Right renal cortex interstitium (tissue), 3 donors: ENCODE results near the gene PCBD2. TPM values are rescaled to one million over a fixed set of nuclear protein-coding genes. Genes with fewer than 3 reads are reported as not detected.
"Not testable (repeated sequence)": the region's sequence is repeated elsewhere in the genome, so short reads cannot be mapped to it uniquely, and the experiment has no call there.

ENCODE experiments used
- DNase-seq, 3 donors: peaks; one replicate each; pipeline ENCODE4 v3.0.0-alpha.2; 2013; ENCODE audit warnings: low read depth in 3 of 3, low spot score in 2 of 3
- polyA plus RNA-seq, 3 donors: library from polyadenylated mRNA; unstranded; fragments of 120-200 nt; gene quantifications; one replicate each; pipeline ENCODE4 v1.2.1, GENCODE V29; 2013; ENCODE audit not compliant: insufficient read length in 3 of 3

PCBD2 gene
- polyA plus RNA-seq, 3 donors = 10.4 to 11.3 (median 10.8) TPM

DNA sequence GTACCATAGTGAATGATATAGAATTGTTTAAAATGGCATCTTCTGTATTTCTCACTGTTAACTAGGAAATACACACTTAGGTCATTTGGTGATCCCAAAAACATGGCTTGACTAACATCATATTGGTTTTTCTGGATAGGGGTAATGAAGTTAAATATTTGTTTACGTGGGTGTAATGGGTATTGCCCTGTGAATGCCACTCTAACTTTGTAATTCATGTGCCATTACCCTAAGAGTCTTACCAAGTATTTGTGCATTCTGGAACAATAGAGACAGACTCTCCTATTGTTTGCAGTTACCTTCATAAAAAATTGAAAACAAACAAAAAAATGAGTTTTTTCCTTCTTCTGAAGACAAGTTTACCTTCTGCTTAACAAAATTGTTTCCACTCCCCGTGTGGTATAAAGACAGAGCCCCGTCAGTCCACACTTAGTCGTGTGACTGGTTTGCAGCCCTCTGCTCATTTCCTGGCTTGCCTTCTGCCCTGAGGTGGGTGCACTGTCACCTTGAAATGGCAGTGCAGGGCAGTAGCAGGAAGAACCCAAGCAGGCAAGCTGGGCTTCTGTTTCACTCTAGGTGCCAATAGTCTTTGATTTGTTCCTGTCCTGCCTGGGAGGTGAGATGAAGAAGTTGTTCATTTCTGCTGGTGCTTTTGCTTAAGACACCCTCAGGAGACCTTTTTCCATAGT lies 53.1 kb downstream of the PCBD2 start:
- no peak for DNase-seq

DNA sequence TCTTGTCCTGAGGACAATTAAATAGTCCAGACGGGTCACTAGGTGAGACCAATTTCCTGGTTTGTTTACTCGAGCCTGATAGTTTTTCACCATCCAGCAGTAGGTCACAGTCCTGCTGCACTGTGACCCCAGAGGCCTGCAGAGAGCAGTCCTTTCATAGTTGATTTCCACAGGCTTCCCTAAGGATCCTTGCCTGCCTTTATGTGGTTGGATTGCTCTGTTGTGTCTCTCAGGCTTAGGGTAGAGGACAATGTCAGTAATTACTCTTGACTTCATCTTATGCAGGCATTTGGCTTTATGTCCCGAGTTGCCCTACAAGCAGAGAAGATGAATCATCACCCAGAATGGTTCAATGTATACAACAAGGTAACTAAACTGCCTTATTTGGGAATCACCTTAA lies 53.8 kb downstream of the PCBD2 start:
- no peak for DNase-seq

DNA sequence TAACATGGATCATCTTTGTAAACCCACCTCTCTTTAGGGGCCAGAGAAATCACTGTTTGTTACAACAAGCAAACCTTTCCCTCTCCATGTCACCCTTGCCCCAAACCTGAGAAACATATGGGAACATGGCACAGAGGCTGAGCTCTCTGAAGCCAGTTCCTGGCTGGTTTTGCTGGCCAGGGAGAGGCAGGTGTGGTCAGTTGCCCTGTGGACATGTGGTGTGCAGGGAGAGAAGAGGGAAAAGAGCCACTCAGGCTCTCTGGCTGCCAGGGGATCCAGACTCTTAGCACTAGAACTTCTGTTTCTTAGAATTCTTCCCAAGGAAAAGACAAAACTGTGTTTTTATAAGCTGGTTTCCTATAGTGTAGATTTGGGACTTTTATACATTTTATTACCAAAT lies 58.2 kb downstream of the PCBD2 start:
- DNase-seq = no peak

DNA sequence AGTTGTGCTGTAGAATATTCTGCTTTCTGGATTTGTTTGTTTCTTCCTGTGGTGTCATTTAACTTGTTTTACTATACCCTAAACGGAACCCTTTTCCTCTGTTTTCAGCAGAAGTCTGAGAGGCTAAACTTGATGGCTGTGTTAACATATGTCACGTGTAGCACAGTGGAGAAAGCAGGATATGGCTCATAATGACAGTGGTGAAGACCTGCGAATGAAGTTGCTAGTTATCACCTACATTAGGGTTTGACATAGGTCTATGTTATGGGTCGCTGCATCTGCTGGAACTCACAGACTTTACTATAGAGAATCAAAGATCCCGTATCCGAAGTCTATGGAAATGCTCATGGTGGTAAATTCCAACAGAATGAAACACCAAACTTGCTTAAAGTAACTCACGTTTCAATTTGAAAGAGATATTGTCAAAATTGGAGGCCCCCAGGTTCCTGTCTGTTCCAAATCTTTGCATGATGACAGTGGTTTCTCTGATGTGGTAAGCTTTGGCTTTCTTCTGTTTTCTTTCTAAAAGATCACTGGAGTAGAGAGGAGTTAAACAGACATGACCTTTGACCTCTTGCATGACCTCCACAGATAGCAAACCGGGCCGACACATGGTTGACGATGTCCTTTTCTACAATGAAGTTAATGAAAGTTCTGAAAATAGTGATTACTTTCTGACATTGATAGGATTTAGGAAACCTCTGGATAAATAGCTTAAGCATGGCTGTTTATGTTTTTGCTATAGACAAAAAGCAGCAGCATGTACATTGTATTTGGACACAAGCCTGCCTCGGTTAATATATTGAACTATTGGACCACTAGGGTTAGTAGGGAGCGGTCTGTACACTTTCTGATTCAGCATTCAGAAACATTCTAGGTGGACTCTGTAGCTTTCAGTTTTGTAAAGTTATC lies 59.7 kb downstream of the PCBD2 start:
- DNase-seq = no peak

DNA sequence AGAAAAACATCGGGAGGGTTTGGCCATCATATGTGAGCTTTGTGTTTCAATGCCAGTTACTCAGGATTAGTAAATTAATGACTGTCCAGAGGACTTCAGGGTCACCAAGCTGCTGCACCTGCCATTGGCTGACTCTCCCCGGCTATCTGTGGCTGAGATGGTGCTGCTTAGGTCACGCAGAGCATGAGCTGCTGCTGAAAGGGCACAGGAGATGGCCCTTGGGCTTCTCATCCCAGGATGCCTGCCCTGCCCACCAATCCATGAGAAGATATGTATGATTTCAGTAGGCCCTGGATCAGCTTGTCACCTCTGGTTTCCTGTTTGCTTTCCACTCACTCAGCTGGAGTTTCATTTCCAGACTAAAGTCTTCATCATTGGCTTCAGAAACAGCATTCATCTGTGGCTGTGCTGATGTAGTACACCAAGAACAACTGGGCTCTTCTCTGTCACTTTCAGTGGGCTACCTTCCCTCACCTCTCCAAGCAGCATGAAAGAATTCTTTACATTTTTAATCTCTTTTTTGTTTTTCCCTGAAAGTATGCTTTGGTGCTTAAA lies 60.4 kb downstream of the PCBD2 start:
- DNase-seq = no peak

DNA sequence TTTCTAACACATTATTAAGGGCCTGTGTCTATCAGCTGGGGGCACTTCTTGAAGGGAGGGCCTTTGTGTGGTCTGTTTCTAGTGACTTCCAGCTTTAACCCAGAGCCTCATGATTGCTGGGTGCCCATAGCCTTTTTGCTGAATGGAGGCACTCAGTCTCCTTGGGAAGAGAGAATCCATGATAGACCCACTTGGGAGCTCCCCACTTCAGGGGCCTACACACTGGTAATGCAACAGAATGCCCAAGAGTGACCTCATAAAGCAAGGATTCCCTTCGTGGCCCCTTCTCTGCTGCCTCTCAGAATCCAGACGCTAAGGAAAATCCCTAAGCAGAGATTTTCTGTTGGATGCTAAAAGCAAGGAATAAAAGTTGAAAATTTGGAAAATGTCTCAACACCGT lies 62.7 kb downstream of the PCBD2 start, which contains the start of gene CATSPER3:
Gene CATSPER3, plus strand, starts transcription at position 301 of the 400 bp plus-strand sequence. Its CDS starts 85 bp downstream, at position 386.
- no peak for DNase-seq

DNA sequence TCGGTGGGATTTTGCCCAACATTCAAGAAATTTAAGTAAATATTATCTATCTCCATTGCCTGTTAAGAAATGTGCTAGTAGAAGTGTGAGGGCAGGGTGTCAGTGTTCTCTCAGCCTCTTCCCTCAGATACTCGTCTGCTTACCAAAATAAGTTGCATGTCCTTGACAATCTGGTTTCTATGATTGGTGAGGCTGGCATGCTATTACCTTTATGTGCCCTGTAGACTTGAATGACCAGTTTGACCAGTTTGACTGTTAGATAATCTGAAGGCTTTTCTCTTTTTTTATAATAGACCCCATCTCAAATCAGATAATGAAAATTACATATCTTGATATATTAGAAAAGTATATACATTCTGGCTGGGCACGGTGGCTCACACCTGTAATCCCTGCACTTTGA lies 63.1 kb downstream of the PCBD2 start:
- no peak for DNase-seq

DNA sequence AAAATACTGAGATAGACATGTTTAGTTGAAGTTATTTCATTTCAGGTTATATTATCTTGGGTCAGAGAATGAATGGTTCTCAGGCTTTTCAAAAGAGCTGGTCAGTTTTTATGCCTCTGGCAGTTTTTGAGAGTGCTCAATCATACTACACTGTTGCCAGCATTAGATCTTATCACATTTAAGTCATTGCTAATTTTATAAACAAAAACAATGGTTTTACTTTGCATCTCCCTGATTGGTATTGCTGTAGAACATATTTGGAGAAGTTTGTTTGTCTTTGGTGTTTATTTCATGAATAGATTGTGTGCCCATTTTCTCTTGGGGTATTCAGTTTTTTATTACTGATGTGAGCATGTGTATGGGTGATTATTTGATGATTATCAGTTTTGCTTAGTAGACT lies 64.2 kb downstream of the PCBD2 start:
- DNase-seq = no peak

DNA sequence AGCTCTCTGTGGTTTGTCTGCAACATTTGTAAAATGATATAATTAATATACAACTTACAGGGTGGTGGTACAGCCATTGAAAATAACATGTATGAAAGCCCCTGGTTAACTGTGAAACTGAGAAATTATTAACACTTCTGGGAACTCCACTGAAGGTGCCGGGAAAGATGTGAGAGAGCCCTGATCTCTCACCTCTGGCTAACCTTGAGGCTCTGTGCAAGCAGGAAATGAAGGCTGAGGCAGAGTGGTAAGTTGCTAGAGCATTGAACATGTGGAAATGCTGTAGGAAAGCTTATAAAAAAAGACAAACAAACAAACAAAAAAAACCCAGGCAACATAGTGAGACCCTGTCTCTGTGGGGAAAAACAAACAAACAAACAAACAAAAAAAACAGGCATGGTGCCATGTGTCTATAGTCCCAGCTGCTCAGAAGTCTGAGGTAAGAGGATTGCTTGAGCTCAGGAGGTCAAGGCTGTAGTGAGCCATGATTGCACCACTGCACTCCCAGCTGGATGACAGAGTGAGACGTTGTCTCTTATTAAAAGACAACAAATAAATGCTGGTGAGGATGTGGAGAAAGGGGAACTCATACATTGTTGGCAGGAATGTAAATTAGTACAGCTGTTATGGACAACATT lies 70.3 kb downstream of the PCBD2 start:
- no peak for DNase-seq

DNA sequence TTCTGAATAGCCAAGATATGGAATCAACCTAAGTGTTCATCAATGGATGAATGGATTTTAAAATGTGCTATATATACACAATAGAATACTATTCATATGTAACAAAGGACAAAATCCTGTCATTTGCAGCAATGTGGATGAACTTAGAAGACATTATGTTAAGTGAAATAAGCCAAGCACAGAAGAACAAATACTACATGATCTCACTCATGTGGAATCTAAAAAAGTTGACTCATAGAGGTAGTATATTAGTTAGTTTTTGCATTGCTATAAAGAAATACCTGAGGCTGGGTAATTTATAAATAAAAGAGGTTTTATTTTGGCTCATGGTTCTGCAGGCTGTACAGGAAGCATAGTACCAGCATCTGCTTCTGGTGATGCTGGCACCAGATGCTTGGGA lies 70.9 kb downstream of the PCBD2 start:
- DNase-seq = no peak

DNA sequence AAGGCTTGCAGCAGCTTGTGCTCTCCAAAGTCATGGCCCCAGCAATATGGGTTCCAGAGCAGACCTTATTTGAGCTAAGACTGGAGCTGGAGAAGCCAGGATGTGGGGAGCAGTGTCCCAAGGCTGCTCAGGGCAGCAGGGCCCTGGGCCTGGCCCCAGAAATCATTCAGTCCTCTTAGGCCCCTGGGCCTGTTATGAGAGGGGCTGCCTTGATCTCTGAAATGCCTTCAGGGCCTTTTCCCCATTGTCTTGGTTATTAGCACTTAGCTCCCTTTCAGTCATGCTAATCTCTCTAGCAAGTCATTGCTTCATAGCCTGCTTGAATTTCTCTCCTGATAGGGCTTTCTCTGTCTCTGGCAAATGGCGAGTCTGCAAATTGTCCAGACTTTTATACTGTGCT lies 71.9 kb downstream of the PCBD2 start:
- no peak for DNase-seq

DNA sequence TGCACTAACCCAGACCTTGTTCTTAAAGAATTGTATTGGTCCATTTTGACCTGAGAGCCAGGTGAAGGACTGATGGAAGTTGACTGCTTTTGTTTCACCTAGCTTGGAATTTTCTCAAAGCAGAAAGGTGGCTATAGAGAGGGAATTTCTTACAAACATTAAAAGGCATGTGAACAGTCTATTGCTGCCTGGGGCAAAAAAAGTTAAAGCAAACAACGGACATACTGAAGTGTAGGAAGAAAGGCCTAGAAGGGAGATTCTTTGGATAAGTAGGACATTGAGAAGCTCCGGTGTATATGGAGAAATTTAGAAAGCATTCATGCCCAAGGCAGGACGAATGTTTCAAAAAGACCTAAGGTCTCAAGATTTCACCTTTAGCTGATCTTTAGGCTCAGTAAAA lies 74.5 kb downstream of the PCBD2 start:
- DNase-seq = no peak

DNA sequence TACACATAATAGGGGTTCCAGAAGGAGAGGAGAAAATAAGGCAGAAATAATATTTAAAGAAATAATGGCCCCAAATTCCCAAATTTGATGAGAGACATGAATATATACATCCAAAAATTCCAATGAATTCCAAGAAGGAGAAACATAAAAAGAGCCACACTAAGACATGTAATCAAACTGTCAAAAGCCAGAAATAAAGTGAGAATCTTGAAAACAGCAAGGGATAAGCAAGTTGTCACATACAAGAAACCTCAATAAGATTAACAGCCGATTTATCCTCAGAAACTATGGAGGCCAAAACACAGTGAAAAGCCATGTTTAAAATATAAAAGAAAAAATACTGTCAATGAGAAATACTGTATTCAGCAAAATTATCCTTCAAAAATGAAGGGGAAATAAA lies 77.3 kb downstream of the PCBD2 start:
- no peak for DNase-seq

DNA sequence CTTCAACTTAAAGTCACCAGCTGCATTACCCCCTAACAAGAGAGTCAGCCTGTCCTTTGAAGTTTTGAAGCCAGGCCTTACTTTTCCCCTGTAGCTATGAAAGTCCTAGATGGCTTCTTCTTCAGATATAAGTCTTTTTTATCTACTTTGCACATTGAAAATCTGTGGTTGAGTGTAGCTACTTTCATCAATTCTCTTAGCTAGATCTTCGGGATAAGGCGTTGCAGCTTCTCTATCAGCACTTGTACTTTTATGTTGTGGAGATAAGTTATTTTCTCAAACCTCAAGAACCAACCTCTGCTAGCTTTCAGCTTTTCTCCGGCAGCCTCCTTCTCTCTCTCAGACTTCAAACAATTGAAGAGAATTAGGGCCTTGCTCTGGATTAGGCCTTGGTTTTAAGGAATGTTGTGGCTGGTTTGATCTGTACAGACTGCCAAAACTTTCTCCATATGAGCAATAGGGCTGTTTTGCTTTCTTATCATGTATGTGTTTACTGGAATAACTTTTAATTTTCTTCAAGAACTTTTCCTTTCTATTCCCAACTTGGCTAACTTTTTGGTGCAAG lies 84.4 kb downstream of the PCBD2 start:
- no peak for DNase-seq

DNA sequence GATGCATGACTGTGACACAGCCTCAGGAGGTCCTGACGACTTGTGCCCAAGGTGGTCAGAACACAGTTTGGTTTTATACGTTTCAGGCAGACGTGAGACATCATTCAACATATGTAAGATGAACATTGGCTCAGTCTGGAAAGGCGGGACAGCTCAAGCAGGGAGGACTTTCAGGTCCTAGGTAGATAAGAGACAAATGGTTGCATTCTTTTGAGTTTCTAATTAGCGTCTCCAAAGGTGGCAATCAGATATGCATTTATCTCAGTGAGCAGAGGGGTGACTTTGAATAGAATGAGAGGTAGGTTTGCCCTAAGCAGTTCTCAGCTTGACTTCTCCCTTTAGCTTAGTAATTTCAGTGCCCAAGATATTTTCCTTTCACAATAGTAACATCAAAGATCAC lies 85.3 kb downstream of the PCBD2 start:
- not testable (repeated sequence) for DNase-seq

DNA sequence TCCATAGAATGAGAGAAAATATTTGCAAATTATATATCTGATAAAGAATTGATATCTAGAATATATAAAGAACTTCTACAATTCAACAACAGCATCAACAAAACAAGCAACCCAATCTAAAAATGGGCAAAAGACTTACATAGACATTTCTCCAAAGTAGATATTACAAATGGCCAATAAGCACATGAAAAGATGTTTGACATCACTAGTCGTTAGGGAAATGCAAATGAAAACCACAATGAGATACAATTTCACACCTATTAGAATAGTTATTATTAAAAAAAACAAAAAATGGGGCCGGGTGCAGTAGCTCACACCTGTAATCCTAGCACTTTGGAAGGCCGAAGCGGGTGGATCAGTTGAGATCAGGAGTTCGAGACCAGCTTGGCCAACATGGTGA lies 87.2 kb downstream of the PCBD2 start:
- DNase-seq = no peak

DNA sequence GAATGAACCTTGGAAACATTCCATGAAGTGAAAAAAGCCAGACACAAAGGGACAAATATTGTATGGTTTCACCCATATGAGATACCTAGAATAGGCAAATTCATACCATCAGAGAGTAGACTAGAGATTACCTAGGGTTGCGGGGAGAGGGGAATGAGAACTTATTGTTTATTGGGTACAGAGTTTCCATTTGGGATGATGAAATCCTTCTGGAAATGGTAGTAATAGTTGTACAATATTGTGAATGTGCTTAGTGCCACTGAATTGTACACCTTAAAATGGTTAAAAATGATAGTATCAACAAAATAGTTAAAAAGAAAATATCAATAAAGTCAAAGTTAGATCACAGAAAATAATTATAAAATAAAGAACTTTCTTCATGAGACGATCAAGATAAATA lies 88.2 kb downstream of the PCBD2 start:
- no peak for DNase-seq

DNA sequence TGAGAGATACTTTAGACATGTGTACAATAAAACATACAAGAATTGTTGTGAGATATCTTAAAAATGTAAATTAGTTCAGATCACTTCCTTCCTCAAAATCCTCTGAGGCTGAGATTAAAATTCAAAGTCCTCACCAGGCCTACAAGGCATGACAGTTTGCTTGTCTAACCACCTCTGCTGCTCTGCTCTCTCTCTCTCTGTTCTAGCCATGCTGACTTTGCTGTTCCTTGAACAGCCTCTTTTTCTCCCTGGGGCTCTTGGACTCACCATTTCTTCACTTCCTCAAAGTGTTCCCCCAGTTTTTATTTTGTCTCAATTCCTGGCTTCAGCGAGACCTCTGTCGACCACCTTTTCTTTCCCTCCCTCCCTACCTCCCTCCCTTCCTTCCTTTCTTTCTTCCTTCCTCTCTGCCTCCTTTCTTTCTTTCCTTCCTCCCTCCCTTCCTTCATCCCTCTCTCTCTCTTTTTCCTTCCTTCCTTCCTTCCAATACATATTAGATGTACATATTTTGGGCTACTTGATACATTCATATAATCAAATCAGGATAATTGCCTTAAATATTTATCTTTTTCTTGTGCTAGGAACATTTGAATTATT lies 89.7 kb downstream of the PCBD2 start:
- no peak for DNase-seq

DNA sequence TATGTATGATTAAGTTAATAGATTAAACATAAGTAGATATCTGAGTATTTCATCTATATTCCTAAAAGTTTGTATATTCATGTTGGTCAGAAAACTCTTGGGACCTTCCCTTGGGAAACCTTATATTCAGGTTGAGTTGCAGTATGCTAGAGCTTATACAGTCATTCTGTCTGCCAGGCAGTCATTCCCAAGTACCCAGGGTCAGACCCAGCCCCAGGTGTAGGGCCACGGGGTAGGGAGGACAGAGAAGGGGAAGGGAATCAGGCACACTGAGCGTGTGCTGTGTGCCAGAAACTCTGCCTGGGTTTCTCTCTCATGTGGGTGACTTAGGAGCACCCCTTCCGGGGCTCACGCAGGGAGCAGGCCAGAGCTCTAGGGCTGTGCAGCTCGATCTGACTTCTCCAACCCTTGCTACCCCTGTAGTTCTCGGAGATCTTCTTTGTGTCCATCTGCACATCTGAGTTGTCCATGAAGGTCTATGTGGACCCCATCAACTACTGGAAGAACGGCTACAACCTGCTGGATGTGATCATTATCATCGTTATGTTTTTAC lies 91.0 kb downstream of the PCBD2 start:
- DNase-seq = no peak

DNA sequence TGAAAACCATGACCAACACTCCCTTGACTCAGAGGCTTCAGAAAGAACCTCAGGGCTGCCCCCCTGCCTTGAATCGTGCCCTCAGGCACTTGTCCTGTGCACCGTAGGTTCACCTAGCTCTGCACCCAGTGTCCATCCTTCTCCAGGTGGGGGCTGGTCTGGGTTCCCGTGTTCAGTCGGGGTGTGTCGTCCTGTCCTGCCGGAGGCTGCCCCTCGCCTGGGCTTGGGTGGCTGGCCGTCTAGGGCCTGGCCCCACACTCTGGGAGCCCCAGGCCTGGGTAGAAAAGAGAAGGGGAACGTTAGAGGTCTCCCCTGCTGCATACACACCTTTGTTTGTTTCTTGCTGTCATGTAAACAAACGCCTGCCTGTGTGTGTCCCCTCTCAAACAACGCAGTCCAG lies 92.1 kb downstream of the PCBD2 start:
- DNase-seq = no peak
